ENCODE data around the gene F7. TPM values are rescaled to one million over a fixed set of nuclear protein-coding genes. Genes with fewer than 3 reads are reported as not detected.

Gene F7
- total RNA-seq, 1 donor from 2014 or later = not detected

- peak; percentile 7 for DNase-seq
- H3K27me3 Mint-ChIP-seq (ENCODE audit: unreplicated experiment) = peaks cover 13% of the 10 kb centered on the region
- H3K9me3 Mint-ChIP-seq (ENCODE audit: unreplicated experiment) = peaks cover 3% of the 10 kb centered on the region
These were observed 8.3 kb downstream of the F7 start for GRCh38 chr13:113113846-113114271.

DNA sequence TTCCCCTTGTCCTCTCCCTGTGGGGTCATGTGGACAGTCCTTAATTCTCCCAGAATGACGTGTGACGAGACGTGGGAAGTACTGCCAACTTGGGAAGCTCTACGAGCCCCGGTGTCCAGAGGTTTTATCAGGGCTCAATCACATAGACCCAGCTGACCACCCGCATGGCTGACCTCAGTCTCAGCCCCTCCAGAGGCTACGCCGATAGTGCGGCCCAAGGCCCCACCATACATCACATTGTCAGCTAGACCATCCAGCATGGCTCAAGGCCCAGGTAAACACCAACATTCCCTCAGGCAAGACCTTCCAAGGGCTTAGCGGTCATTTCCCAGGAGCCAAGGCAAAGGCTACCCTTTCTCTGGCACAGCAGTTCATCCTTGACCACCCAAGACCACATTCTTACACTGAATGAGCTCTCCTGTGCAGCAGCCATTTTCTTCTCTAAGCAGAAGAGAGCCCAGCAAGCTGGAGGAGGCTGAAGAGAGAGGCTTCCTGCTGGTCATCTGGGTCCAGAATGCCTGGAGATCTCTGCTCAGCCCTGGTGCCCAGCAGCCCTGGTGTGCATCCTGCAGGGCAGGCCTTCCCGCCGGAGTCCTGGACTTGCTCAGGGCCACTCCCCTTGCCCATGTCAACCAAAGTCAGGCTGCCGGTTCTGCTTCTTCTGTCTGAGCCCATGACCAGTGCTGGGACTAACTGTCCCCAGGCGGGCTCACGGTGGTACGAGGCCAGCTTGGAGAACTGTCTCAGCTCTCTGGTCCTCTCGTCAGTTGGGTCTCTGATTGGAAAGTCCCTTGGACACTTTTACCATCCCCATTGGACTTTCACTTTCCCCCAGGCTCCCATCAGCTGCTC, 9.1 kb downstream of the F7 start:
- H3K9me3 Mint-ChIP-seq (ENCODE audit: unreplicated experiment) = peaks cover 1% of the 10 kb centered on the region
- no peaks in the 10 kb centered on the region for H3K4me1 Mint-ChIP-seq (ENCODE audit: low read depth, unreplicated experiment)
- H3K4me3 Mint-ChIP-seq (ENCODE audit: unreplicated experiment) = no peak overlapping the region
- DNase-seq = no peak
- H3K27ac Mint-ChIP-seq (ENCODE audit: unreplicated experiment) = no peak overlapping the region
- peaks cover 3% of the 10 kb centered on the region for H3K36me3 Mint-ChIP-seq (ENCODE audit: unreplicated experiment)
- H3K27me3 Mint-ChIP-seq (ENCODE audit: unreplicated experiment) = peaks cover 11% of the 10 kb centered on the region
- no peak for TF ChIP-seq CTCF (IDR thresholded peaks at IDR 0.05; ENCODE audit: partially characterized antibody, unreplicated experiment)

More at GRCh38 chr13:113113846-113114271, 8.3 kb downstream of the F7 start:
- Mint-ChIP-seq H3K4me1 (ENCODE audit: low read depth, unreplicated experiment) (no peaks in the 10 kb centered on the region), H3K36me3 (ENCODE audit: unreplicated experiment) (peaks cover 3% of the 10 kb centered on the region), H3K27ac (ENCODE audit: unreplicated experiment) (no peak overlapping the region), H3K4me3 (ENCODE audit: unreplicated experiment) (no peak overlapping the region)
- TF ChIP-seq CTCF (IDR thresholded peaks at IDR 0.05; ENCODE audit: partially characterized antibody, unreplicated experiment) = no peak

GRCh38 chr13:113115363-113116205, 10.0 kb downstream of the F7 start:
- Mint-ChIP-seq H3K27me3 (ENCODE audit: unreplicated experiment) (peaks cover 13% of the 10 kb centered on the region), H3K27ac (ENCODE audit: unreplicated experiment) (peak overlapping the region; percentile 17), H3K4me1 (ENCODE audit: low read depth, unreplicated experiment) (no peaks in the 10 kb centered on the region), H3K4me3 (ENCODE audit: unreplicated experiment) (no peak overlapping the region), H3K36me3 (ENCODE audit: unreplicated experiment) (peaks cover 3% of the 10 kb centered on the region), H3K9me3 (ENCODE audit: unreplicated experiment) (peaks cover 3% of the 10 kb centered on the region)
- no peak for TF ChIP-seq CTCF (IDR thresholded peaks at IDR 0.05; ENCODE audit: partially characterized antibody, unreplicated experiment)
- DNase-seq = no peak

GRCh38 chr13:113116206-113116800, 10.7 kb downstream of the F7 start:
- H3K36me3 Mint-ChIP-seq (ENCODE audit: unreplicated experiment) = peaks cover 3% of the 10 kb centered on the region
- no peaks in the 10 kb centered on the region for H3K4me1 Mint-ChIP-seq (ENCODE audit: low read depth, unreplicated experiment)
- no peak for DNase-seq
- H3K9me3 Mint-ChIP-seq (ENCODE audit: unreplicated experiment) = peaks cover 3% of the 10 kb centered on the region
- no peak for TF ChIP-seq CTCF (IDR thresholded peaks at IDR 0.05; ENCODE audit: partially characterized antibody, unreplicated experiment)
- no peak overlapping the region for H3K4me3 Mint-ChIP-seq (ENCODE audit: unreplicated experiment)
- peak overlapping the region; percentile 17 for H3K27ac Mint-ChIP-seq (ENCODE audit: unreplicated experiment)
- H3K27me3 Mint-ChIP-seq (ENCODE audit: unreplicated experiment) = peaks cover 13% of the 10 kb centered on the region
